GM21367 (cell line): ENCODE results near the gene CCDC87.
"Not testable (repeated sequence)": the region's sequence is repeated elsewhere in the genome, so short reads cannot be mapped to it uniquely, and the experiment has no call there.

ENCODE experiments used
- ATAC-seq: cut with Tn5 transposase; IDR thresholded peaks from one replicate; pipeline ENCODE4 v1.9.1; 2021; ENCODE audit not compliant: unreplicated experiment

The CCDC87 gene

GRCh38 chr11:66559142-66559865 is 33.6 kb downstream of the CCDC87 start:
- no peak for ATAC-seq

GRCh38 chr11:66557733-66558326 is 35.0 kb downstream of the CCDC87 start:
- no peak for ATAC-seq

- ATAC-seq = no peak
Measured at GRCh38 chr11:66556086-66556485, 36.8 kb downstream of the CCDC87 start.

- no peak for ATAC-seq
Measured at GRCh38 chr11:66555416-66555815, 37.4 kb downstream of the CCDC87 start.

- no peak for ATAC-seq
Measured at GRCh38 chr11:66554602-66555001, 38.3 kb downstream of the CCDC87 start.

- ATAC-seq = no peak
Measured at GRCh38 chr11:66550887-66551286, 42.0 kb downstream of the CCDC87 start.

- ATAC-seq = no peak
Measured at GRCh38 chr11:66549696-66550095, 43.2 kb downstream of the CCDC87 start.

GRCh38 chr11:66548774-66549630 is 43.9 kb downstream of the CCDC87 start:
- ATAC-seq = no peak

- ATAC-seq = no peak
Measured at GRCh38 chr11:66548041-66548440, 44.8 kb downstream of the CCDC87 start.

- ATAC-seq = no peak
Measured at GRCh38 chr11:66547662-66548009, 45.2 kb downstream of the CCDC87 start.

GRCh38 chr11:66546966-66547661 is 45.7 kb downstream of the CCDC87 start:
- no peak for ATAC-seq

GRCh38 chr11:66546368-66546965 is 46.4 kb downstream of the CCDC87 start, which contains the start of gene ACTN3:
Gene ACTN3, plus strand, starts transcription at chr11:66546903. Its CDS starts 35 bp downstream, at chr11:66546938.
- ATAC-seq = no peak

- ATAC-seq = no peak
Measured at GRCh38 chr11:66545701-66546367, 47.0 kb downstream of the CCDC87 start, which contains the start of gene ZDHHC24. Gene ZDHHC24, minus strand, starts transcription at chr11:66546048. Its CDS starts 45 bp downstream, at chr11:66546003.

- ATAC-seq = not testable (repeated sequence)
Measured at GRCh38 chr11:66544952-66545351, 47.9 kb downstream of the CCDC87 start.

GRCh38 chr11:66543263-66544107 is 49.4 kb downstream of the CCDC87 start:
- ATAC-seq = no peak

- ATAC-seq = no peak
Measured at GRCh38 chr11:66542362-66542761, 50.5 kb downstream of the CCDC87 start.

GRCh38 chr11:66541892-66542291 is 51.0 kb downstream of the CCDC87 start:
- ATAC-seq = no peak

- not testable (repeated sequence) for ATAC-seq
Measured at GRCh38 chr11:66540598-66540997, 52.3 kb downstream of the CCDC87 start.
